ACC112 (cell line): ENCODE data around the gene FIS1.

Source experiments
- H2AFZ ChIP-seq: fragments of 200-600 bp; sonication (generic); one replicate; pipeline ENCODE4 v1.6.0; 2017; ENCODE audit warnings: antibody characterized with exemption, low read length; ENCODE audit not compliant: unreplicated experiment
- H3K27ac ChIP-seq: fragments of 200-600 bp; sonication (generic); 2 replicates; pipeline ENCODE4 v1.5.1; 2014; ENCODE audit warnings: low read depth, mild to moderate bottlenecking, antibody characterized with exemption, low read length, moderate library complexity
- H3K27me3 ChIP-seq: fragments of 200-600 bp; sonication (generic); 2 replicates; pipeline ENCODE4 v1.6.1; 2014; ENCODE audit warnings: mild to moderate bottlenecking, antibody characterized with exemption, low read length, moderate library complexity, mixed read lengths; ENCODE audit not compliant: insufficient read depth
- H3K36me3 ChIP-seq: fragments of 200-600 bp; sonication (generic); 2 replicates; pipeline ENCODE4 v1.6.1; 2016; ENCODE audit warnings: mild to moderate bottlenecking, antibody characterized with exemption, low read length, moderate library complexity, mixed read lengths; ENCODE audit not compliant: insufficient read depth
- H3K4me1 ChIP-seq: fragments of 200-600 bp; sonication (generic); one replicate; pipeline ENCODE4 v1.6.1; 2016; ENCODE audit warnings: low read length, mixed read lengths; ENCODE audit not compliant: insufficient read depth, unreplicated experiment, control insufficient read depth
- H3K4me3 ChIP-seq: fragments of 200-600 bp; sonication (generic); 2 replicates; pipeline ENCODE4 v1.5.1; 2014; ENCODE audit warnings: mild to moderate bottlenecking, low read depth, low read length
- H3K79me2 ChIP-seq: fragments of 200-600 bp; sonication (generic); one replicate; pipeline ENCODE4 v1.6.0; 2016; ENCODE audit warnings: low read length; ENCODE audit not compliant: control insufficient read depth, unreplicated experiment, insufficient read depth

Gene FIS1

DNA sequence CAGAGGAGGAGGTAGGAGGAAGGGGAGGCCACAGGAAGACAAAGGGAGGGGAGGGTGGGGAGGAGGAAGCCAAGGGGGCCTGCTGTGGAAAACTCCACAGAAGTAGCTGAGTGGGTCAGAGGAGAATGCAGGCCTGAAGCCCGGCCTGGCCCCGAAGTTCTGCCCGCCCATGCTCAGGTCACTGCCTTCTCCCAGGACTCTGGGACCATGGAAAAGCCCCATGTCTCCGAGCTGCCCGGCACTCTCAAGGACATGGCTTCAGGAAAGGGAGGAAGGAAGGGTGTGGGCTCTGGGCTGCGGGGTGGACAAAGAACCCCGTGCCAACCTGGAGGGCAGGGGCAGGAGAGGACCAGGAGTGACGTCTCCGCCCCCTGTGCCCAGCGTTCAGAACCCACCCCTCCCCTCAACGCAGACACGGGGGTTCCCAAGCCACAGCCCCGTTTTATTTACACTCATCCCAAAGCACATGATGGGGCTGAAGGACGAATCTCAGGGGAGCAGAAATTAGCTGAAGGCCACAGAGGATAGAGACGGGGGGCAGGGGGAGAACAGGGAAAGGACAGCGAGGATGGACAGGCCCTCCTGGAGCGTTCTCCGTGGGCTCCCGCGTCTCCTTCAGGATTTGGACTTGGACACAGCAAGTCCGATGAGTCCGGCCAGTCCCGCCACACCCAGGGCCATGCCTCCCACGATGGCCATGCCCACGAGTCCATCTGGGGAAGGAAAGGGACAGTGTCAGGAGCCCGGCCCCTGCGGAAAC lies 5.5 kb downstream of the FIS1 start:
- no peaks in the 10 kb centered on the region for H3K36me3 ChIP-seq
- H2AFZ ChIP-seq = no peak overlapping the region
- no peaks in the 10 kb centered on the region for H3K27me3 ChIP-seq
- no peak overlapping the region for H3K27ac ChIP-seq
- H3K4me3 ChIP-seq = no peak overlapping the region
- H3K79me2 ChIP-seq = peaks cover 13% of the 10 kb centered on the region
- peaks cover 26% of the 10 kb centered on the region for H3K4me1 ChIP-seq

DNA sequence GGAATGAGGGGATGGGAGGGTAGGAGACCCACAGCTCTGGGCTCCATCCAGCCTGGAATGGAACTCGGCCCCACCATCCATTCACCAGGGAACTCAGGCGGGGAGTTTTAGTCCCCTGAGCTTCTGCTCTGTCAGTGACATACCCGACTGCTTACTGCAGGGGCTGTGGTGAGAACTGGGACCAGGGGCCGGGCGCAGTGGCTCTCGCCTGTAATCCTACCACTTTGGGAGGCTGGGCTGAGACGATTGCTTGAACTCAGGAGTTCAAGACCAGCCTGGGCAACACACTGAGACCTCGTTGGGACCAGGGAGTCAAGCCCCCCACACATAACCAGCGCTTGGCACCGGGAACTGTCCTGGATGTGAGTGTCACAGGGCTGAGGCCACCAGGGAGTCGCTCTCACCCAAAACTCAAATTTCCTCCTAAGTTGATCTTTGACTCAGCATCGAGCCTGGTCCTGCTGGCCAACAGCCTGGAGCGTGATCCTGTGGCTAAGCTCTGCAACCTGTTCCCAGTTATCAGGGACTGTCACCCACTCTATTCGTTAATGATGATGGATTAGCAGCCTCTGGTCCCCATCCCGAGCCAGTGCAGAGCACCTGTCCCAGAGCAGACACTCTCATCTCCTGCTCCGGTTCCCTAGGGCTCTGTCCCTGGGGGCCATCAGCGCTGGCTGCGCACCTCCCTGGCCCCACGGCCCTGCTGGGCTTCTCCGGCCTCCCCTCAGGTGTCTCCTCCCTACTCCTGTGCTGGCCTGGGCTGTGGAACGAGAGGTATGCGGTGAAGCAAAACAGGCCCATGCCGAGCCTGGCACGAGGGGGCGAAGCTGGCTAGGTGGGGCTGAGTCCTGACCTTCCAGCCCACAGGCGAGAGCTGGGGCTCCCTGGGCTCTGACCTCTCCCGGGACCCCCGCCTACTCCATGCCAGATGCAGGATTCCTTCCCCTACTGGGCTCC lies 6.4 kb downstream of the FIS1 start:
- peak overlapping the region; percentile 58; the same call in 1 of the 2 replicates for H3K27ac ChIP-seq
- H3K4me1 ChIP-seq = peaks cover 22% of the 10 kb centered on the region
- no peak overlapping the region for H3K4me3 ChIP-seq
- H3K36me3 ChIP-seq = no peaks in the 10 kb centered on the region
- no peak overlapping the region for H2AFZ ChIP-seq
- H3K79me2 ChIP-seq = peaks cover 13% of the 10 kb centered on the region
- no peaks in the 10 kb centered on the region for H3K27me3 ChIP-seq

DNA sequence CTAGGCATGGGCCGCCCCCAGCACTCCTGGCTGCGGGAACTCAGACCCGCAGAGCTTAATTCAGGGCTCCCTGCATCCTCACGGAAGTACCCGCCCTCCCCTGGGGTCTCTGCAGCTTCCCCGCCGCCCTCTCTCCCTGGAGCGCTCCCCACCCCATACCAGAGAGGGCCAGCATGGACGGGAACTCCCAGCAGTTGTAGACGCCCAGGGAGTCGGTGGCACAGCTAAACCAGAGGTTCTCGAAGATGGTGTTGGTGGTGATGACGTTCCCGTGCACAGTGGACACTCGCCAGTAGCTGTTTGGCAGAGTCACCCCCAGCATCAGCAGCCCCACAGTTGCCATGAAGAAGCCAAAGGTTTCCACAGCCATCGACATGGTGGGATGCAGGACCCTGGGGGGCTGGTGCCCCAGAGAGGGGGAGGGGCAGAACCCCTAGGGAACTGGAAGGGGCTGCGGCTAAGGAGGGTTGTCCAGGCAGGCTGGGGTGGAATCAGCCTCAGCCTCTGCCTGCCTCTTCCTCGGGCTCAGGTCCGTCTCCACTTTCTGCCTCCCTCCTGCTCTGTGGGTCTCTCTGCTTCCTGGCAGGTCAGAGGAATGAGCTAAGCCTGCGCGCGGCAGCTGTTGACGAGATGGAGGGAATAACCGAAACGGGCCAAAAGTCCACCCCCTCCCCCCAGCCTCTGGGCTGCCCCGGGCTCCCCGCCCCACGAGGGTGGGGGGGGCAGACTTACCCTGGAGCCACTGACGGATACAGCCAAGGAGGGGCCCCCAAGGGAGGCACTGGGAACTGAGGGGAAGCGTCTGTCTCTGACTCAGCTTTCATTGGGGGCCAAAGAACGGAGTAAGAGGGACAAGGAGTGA lies 7.4 kb downstream of the FIS1 start, which contains the start of gene CLDN15:
Gene CLDN15 (minus strand): TSS at position 597 of the 862 bp plus-strand sequence. CDS start 221 bp downstream, at position 376.
- H3K4me1 ChIP-seq = peaks cover 15% of the 10 kb centered on the region

DNA sequence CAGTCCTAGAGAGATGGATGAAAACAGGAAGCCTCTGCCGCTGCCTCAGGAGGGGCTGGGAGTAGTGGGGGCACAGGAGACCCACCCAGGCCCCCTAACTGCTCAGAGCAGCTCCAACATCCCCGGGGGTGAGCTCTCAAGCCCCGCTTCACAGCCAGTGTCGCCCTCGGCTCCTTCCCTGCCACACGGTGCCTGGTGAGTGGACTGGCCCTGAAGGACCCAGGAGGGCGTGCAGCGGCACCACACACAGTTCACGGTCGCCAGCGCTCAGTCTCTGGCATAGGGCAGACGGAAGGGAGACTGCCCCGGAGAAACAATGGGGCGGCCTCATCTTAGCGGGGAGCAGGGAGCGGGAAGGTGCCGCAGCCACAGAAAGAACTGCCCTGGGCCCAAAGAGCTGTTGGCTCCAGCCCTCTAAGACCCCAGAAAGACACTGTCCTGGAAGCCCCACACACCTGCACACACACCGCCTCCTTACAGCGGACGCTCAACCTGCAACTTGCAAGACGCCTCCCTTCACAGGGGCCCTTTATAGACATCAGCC lies 8.5 kb downstream of the FIS1 start:
- no peak overlapping the region for H3K27ac ChIP-seq
- H2AFZ ChIP-seq = no peak overlapping the region
- no peak overlapping the region for H3K4me3 ChIP-seq
- H3K27me3 ChIP-seq = no peaks in the 10 kb centered on the region
- H3K4me1 ChIP-seq = peaks cover 20% of the 10 kb centered on the region
- no peaks in the 10 kb centered on the region for H3K36me3 ChIP-seq
- no peaks in the 10 kb centered on the region for H3K79me2 ChIP-seq

More for the DNA sequence above, 7.4 kb downstream of the FIS1 start, which contains the start of gene CLDN15:
- H3K4me3 ChIP-seq = peak within 1 kb of the TSS; percentile 45; the same call in 1 of the 2 replicates
- H3K27ac ChIP-seq = peak within 1 kb of the TSS; percentile 58
- H3K79me2 ChIP-seq = peaks cover 5% of the 10 kb centered on the region
- H2AFZ ChIP-seq = no peak within 1 kb of the TSS
- no peaks in the 10 kb centered on the region for H3K27me3 ChIP-seq
- H3K36me3 ChIP-seq = no peaks in the 10 kb centered on the region

DNA sequence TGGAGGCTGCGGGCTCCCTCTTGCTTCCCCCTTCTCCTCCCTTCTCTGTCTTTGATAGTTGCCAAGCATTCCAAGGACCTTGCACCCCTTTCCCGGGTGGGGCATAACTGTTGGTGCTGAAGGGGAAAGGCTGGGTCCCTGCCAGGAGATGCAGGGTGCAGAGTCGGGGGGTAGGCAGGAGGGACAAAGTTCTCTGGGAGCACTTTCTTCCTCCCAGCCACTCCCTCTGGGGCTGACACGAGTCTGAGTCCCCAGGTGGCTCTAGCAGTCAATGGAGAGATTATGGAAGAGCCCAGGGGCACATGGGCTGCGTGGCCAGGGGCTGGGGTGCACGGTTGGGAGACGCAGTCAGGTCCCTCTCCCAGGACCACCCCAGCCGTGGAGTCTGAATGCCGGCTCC lies 9.4 kb downstream of the FIS1 start:
- no peak overlapping the region for H2AFZ ChIP-seq
- no peak overlapping the region for H3K4me3 ChIP-seq
- H3K27ac ChIP-seq = no peak overlapping the region
- no peaks in the 10 kb centered on the region for H3K36me3 ChIP-seq
- H3K79me2 ChIP-seq = no peaks in the 10 kb centered on the region
- H3K27me3 ChIP-seq = no peaks in the 10 kb centered on the region
- peaks cover 20% of the 10 kb centered on the region for H3K4me1 ChIP-seq

DNA sequence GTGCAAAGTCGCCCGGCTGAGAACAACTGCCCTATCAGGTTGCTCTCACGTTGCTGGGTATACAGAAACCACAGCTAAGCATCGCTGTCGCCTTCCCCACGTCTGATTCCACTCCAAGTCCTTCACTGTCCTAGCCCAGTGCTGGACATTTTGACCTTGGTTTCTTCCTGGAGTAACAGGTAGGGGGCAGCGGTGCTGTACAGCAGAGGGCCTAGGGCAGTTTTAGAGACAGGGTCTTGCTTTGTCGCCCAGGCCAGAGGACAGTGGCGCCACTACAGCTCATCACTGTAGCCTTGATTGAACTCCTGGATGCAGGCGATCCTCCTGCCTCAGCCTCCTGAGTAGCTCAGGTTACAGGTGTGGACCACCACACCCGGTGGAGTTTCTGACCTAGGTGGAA lies 9.8 kb downstream of the FIS1 start:
- no peak overlapping the region for H2AFZ ChIP-seq
- no peak overlapping the region for H3K27ac ChIP-seq
- H3K4me3 ChIP-seq = no peak overlapping the region
- H3K36me3 ChIP-seq = no peaks in the 10 kb centered on the region
- H3K27me3 ChIP-seq = no peaks in the 10 kb centered on the region
- H3K79me2 ChIP-seq = no peaks in the 10 kb centered on the region
- peaks cover 20% of the 10 kb centered on the region for H3K4me1 ChIP-seq

DNA sequence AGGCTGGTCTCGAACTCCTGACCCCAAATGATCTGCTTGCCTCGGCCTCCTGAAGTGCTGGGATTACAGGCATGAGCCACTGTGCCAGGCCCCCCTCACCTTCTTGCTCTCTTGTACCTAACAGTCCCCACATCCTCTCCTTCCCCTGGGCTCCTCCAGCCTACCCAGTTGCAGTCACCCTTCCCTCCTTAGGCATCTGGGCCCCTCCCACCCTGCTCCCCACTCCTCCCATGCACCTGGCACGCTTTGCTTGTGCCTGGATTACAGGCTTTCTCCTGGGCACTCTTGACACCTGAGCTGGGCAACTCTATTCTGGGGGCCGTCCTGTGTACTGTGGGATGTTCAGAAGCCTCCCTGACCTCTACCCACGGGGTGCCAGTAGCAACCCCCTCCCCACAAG lies 10.2 kb downstream of the FIS1 start:
- Histone ChIP-seq H2AFZ (no peak overlapping the region), H3K79me2 (no peaks in the 10 kb centered on the region), H3K27ac (no peak overlapping the region), H3K4me3 (no peak overlapping the region), H3K4me1 (peaks cover 20% of the 10 kb centered on the region), H3K36me3 (no peaks in the 10 kb centered on the region), H3K27me3 (no peaks in the 10 kb centered on the region)

DNA sequence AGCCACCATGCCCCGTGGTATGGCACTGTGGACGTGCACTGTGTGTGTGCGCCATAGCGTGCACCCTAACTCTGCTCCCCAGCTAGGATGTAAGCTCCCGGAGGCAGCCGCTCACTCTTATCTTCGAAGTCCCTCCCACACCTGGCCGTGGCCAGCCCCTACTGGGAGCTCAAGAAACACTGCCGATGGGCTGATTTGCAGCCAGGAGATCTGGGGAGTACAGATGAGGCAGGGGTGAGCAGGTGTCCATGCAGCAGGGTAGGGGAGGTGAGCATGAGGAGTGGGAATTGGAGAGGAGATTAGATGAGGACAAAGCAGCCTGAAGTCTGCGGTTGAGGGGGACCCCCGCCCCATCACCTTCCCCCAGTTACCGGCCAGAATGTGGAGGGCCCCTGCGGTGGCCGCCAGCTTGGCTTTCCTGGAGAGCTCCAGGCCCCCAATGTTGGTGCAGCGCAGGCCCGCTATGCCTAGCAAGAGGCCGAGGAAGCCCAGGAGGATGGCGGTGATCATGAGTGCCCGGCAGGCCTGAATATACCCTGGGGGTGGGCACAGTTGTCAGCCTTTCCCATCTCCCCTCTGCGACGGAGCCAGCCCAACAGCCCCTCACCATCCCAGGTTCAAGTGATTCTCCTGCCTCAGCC lies 10.9 kb downstream of the FIS1 start:
- peaks cover 20% of the 10 kb centered on the region for H3K4me1 ChIP-seq
- H3K27ac ChIP-seq = no peak overlapping the region
- H3K36me3 ChIP-seq = no peaks in the 10 kb centered on the region
- H3K4me3 ChIP-seq = no peak overlapping the region
- H3K79me2 ChIP-seq = no peaks in the 10 kb centered on the region
- H3K27me3 ChIP-seq = no peaks in the 10 kb centered on the region
- no peak overlapping the region for H2AFZ ChIP-seq

DNA sequence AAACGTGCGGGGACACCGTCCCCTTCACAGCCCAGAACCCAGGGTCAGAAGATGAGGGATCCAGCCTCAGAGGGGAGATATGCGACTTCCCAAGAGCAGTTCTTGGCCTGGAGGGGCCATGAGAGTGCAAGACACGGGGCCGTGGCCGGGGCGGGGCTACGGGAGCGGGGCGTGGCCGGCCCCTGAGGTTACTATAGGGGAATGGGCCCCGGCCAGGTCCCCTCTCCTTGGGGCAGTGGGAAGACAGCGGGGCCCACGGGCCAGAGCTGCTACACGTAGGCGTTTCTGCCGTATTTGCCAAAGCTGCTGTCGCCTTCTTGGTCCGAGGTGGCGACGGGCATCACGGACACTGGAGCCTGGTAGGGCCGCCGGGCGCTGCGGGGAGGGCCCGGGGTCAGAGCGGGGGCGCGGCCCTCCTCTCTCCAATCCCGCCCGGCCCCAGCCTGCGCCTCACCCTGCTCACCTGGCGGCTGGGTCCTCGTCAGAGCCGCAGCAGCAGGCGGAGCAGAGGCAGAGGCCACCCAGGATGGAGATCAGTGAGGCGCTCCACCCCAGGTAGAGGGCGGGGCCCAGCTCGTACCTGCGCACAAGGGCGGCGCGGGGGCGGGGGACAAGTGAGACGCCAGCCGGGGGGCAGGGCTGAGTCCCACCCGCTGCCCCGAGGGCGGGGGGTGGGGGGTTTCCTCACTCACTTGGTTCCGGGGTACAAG lies 12.6 kb downstream of the FIS1 start:
- H3K79me2 ChIP-seq = no peaks in the 10 kb centered on the region
- H3K4me3 ChIP-seq = no peak overlapping the region
- no peak overlapping the region for H2AFZ ChIP-seq
- H3K27me3 ChIP-seq = no peaks in the 10 kb centered on the region
- peaks cover 10% of the 10 kb centered on the region for H3K4me1 ChIP-seq
- no peaks in the 10 kb centered on the region for H3K36me3 ChIP-seq
- no peak overlapping the region for H3K27ac ChIP-seq
